Muscle of leg (tissue), 11 donors: ENCODE results near the gene ZNF555. TPM values are rescaled to one million over a fixed set of nuclear protein-coding genes. Genes with fewer than 3 reads are reported as not detected.

ENCODE experiments used
- DNase-seq: peaks from one replicate; pipeline ENCODE4 v3.0.0; 2013
- H3K27ac ChIP-seq: one replicate; pipeline ENCODE4 v1.5.1; 2013; ENCODE audit warnings: mild to moderate bottlenecking, low read length, control low read depth
- H3K27me3 ChIP-seq: one replicate; pipeline ENCODE4 v1.6.1; 2013; ENCODE audit warnings: low read length; ENCODE audit not compliant: control insufficient read depth, insufficient read depth
- H3K36me3 ChIP-seq: one replicate; pipeline ENCODE4 v1.6.1; 2013; ENCODE audit warnings: low read length; ENCODE audit not compliant: control insufficient read depth, insufficient read depth
- H3K4me1 ChIP-seq: one replicate; pipeline ENCODE4 v1.6.1; 2013; ENCODE audit warnings: low read length; ENCODE audit not compliant: control insufficient read depth, insufficient read depth
- H3K4me3 ChIP-seq: one replicate; pipeline ENCODE4 v1.5.1; 2013; ENCODE audit warnings: low read length, control low read depth
- H3K9me3 ChIP-seq: replicated peaks from 2 replicates; pipeline ENCODE4 v1.6.1; 2013; ENCODE audit warnings: low read depth, low read length; ENCODE audit not compliant: control insufficient read depth
- WGBS: methylation state at CpG from one replicate; pipeline ENCODE4 v1.1.5; 2013; ENCODE audit warnings: missing lambda C conversion rate; ENCODE audit not compliant: insufficient coverage; 5-methylcytosine and 5-hydroxymethylcytosine counted together
- polyA plus RNA-seq, 8 donors: library from polyadenylated mRNA; unstranded; fragments of 120-200 nt; gene quantifications; one replicate each; pipeline versions ENCODE4 v1.2.1 to v1.2.3, GENCODE V29; 2013; ENCODE audit warnings: inconsistent platforms in 1 of 8, low replicate concordance in 1 of 8; ENCODE audit not compliant: insufficient read length in 8 of 8, insufficient read depth in 1 of 8
- total RNA-seq: library from RNA; stranded (reverse); fragments of 120-200 nt; gene quantifications from one replicate; pipeline ENCODE4 v1.2.4, GENCODE V29; 2013

The ZNF555 gene
- total and polyA plus RNA-seq, 9 donors, result 7.4 to 16.6 (median 11.8) TPM

DNA sequence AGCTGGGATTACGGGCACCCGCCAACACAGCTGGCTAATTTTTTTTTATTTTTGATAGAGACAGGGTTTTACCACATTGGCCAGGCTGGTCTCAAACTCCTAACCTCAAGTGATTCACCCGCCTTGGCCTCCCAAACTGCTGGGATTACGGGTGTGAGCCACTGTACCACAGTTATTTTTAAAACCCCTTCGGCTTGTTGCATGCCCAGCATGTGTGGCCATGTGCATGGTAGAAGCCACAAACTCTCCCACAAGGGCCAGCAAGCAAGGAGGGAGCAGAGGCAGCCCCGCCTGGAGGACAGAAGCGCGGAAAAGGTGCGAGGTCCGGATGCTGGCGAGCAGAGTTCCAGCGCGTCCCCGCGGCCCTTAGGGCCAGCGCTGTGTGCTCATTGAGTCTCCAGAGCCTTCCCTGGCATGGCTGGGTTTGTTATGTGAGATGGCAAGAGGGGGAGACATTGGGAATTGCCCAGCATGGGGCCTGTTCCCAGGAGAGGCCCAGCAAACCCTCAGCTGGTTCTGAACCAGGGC, 43.1 kb upstream of the ZNF555 start:
- 98% methylated on average over 7 of the region's 16 CpGs for WGBS
- Histone ChIP-seq H3K27ac (no peak overlapping the region), H3K36me3 (peaks cover 57% of the 10 kb centered on the region), H3K27me3 (no peaks in the 10 kb centered on the region), H3K4me3 (no peak overlapping the region), H3K4me1 (no peaks in the 10 kb centered on the region), H3K9me3 (no peaks in the 10 kb centered on the region)
- DNase-seq, result no peak

DNA sequence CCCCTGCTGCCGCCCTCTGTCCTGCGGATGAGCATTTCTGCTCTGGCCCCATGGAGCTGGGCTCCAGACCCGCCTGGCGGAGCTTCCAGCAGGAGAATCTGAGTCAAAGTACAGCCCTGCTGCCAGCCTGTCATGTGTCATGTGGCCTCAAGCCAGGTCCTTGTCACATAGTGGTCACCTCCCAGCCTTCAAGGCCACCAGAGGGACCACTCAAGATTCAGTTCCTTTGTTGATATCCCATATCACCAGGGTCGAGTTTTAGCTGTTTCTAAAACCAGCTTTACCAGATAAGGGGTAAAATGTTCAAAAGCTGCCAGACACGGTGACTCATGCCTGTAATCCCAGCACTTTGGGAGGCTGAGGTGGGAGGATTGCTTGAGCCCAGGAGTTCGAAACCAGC, 42.5 kb upstream of the ZNF555 start:
- no peaks in the 10 kb centered on the region for H3K27me3 ChIP-seq
- peaks cover 60% of the 10 kb centered on the region for H3K36me3 ChIP-seq
- H3K4me1 ChIP-seq, result no peaks in the 10 kb centered on the region
- no peak overlapping the region for H3K4me3 ChIP-seq
- no peaks in the 10 kb centered on the region for H3K9me3 ChIP-seq
- WGBS, result 91% methylated on average over 5 of the region's 7 CpGs
- no peak for DNase-seq
- H3K27ac ChIP-seq, result no peak overlapping the region

GRCh38 chr19:2799273-2800020, 41.8 kb upstream of the ZNF555 start:
- H3K4me3 ChIP-seq, result no peak overlapping the region
- DNase-seq, result no peak
- H3K36me3 ChIP-seq, result peaks cover 59% of the 10 kb centered on the region
- H3K27ac ChIP-seq, result no peak overlapping the region
- H3K27me3 ChIP-seq, result no peaks in the 10 kb centered on the region
- H3K9me3 ChIP-seq, result no peaks in the 10 kb centered on the region
- H3K4me1 ChIP-seq, result no peaks in the 10 kb centered on the region
- WGBS, result 90% methylated on average over 41 of the region's 41 CpGs

- H3K9me3 ChIP-seq, result no peaks in the 10 kb centered on the region
- 93% methylated on average over 22 of the region's 22 CpGs for WGBS
These were observed 40.8 kb upstream of the ZNF555 start for GRCh38 chr19:2800506-2800905.

DNA sequence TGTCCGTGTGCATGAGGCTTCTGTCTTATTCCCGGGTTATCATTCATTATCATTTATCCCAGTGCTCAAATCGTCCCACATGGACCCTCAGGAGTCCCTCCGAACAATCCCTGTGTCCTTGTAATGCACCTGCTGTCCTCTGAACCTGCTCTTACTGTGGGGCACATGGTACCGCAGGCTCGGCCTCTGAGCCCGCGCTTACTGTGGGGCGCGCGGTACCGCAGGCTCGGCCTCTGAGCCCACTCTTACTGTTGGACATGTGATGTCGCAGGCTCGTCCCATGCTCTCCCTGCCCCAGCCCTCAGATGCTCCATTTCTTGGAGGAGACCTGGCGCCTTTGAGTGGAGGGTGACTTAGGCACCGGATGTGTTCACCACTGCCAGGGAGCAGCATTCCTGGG, 38.4 kb upstream of the ZNF555 start:
- WGBS, result 92% methylated on average over 15 of the region's 17 CpGs
- Histone ChIP-seq H3K9me3 (no peaks in the 10 kb centered on the region), H3K27ac (no peak overlapping the region), H3K36me3 (peaks cover 62% of the 10 kb centered on the region), H3K27me3 (no peaks in the 10 kb centered on the region), H3K4me1 (no peaks in the 10 kb centered on the region), H3K4me3 (no peak overlapping the region)
- DNase-seq, result no peak

More at GRCh38 chr19:2800506-2800905, 40.8 kb upstream of the ZNF555 start:
- Histone ChIP-seq H3K4me1 (no peaks in the 10 kb centered on the region), H3K36me3 (peaks cover 59% of the 10 kb centered on the region), H3K4me3 (no peak overlapping the region), H3K27ac (no peak overlapping the region), H3K27me3 (no peaks in the 10 kb centered on the region)
- DNase-seq, result no peak

- Histone ChIP-seq H3K27ac (no peak overlapping the region), H3K36me3 (peaks cover 61% of the 10 kb centered on the region), H3K4me3 (no peak overlapping the region), H3K27me3 (no peaks in the 10 kb centered on the region), H3K9me3 (no peaks in the 10 kb centered on the region), H3K4me1 (no peaks in the 10 kb centered on the region)
- 85% methylated on average over 28 of the region's 29 CpGs for WGBS
- DNase-seq, result no peak
These were observed 37.7 kb upstream of the ZNF555 start for GRCh38 chr19:2803486-2804155.

GRCh38 chr19:2804156-2805004, 36.9 kb upstream of the ZNF555 start:
- Histone ChIP-seq H3K36me3 (peaks cover 65% of the 10 kb centered on the region), H3K27ac (no peak overlapping the region), H3K4me3 (no peak overlapping the region), H3K27me3 (no peaks in the 10 kb centered on the region), H3K9me3 (no peaks in the 10 kb centered on the region), H3K4me1 (no peaks in the 10 kb centered on the region)
- 72% methylated on average over 19 of the region's 27 CpGs for WGBS
- no peak for DNase-seq

DNA sequence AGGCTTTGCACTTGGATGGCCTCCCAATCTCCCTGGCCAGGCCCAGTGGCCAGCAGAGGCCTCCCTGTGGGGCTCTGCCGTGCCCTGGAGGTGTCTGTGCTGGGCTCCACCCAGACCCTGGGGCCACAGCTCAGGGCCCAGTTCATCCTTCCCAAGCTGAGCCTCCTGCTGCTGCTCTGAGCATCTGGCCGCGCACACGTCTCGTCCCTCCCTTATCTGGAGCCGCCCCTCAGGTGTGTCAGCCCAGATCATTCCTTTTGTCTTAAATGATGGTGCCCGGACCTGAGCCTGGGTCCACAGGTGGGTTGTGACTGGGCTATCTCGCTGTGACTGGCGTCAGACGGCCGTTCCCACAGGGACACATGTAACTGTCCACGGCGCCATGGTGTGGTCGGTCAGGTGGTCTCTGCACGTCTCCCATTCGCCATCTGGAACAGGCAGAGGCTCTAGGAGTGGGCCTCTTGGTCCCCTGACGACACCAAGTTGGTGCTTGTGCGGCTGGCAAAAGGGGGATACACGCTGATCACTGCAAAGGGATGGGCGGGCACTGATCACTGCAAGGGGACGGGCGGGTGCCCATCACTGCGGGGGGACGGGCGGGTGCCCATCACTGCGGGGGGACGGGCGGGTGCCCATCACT, 35.9 kb upstream of the ZNF555 start:
- DNase-seq, result no peak
- Histone ChIP-seq H3K36me3 (peaks cover 67% of the 10 kb centered on the region), H3K4me3 (no peak overlapping the region), H3K9me3 (no peaks in the 10 kb centered on the region), H3K4me1 (no peaks in the 10 kb centered on the region), H3K27ac (no peak overlapping the region), H3K27me3 (no peaks in the 10 kb centered on the region)
- 93% methylated on average over 17 of the region's 28 CpGs for WGBS

DNA sequence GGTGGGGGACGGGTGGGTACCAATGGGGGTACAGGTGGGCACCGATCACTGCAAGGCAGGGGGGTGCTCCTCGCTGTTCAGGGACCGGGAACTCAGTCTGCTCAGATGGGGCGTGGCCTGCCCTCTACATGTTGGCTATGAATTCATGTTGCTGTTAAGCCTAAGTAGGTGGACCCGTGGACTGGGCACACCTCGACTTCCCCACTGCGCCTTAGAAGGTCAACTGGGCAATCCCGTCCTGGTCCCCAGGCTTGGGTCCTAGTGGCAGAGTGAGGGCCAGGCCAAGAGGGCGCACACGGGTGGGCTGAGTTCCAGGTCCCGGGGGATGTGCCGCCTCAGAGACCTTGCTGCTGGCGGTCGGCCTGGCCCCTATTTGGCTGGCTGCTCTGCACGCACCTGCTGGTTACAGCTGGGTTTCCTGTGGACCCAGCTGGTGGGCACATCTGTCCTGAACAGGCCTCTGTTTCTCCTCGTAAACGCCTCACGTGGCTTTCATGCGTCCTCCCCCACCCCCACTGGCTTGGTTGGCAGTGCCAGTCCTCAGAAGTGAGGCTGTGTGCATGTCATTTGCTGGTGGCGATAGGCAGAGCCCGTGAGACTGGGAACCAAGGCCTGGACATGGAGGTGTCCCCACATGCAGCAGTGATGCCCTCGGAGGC, 35.2 kb upstream of the ZNF555 start:
- H3K4me1 ChIP-seq, result no peaks in the 10 kb centered on the region
- H3K36me3 ChIP-seq, result peaks cover 75% of the 10 kb centered on the region
- no peaks in the 10 kb centered on the region for H3K27me3 ChIP-seq
- no peaks in the 10 kb centered on the region for H3K9me3 ChIP-seq
- no peak overlapping the region for H3K4me3 ChIP-seq
- no peak for DNase-seq
- 90% methylated on average over 21 of the region's 23 CpGs for WGBS
- H3K27ac ChIP-seq, result no peak overlapping the region
